GM19395 (cell line): ENCODE data around the gene CD79A.

Experiments
- ATAC-seq: cut with Tn5 transposase; IDR thresholded peaks from one replicate; pipeline ENCODE4 v1.9.1; 2021; ENCODE audit warnings: mild to moderate bottlenecking, moderate library complexity; ENCODE audit not compliant: unreplicated experiment

Gene CD79A

GRCh38 chr19:41883463-41883820 lies 6.4 kb downstream of the CD79A start:
- no peak for ATAC-seq

DNA sequence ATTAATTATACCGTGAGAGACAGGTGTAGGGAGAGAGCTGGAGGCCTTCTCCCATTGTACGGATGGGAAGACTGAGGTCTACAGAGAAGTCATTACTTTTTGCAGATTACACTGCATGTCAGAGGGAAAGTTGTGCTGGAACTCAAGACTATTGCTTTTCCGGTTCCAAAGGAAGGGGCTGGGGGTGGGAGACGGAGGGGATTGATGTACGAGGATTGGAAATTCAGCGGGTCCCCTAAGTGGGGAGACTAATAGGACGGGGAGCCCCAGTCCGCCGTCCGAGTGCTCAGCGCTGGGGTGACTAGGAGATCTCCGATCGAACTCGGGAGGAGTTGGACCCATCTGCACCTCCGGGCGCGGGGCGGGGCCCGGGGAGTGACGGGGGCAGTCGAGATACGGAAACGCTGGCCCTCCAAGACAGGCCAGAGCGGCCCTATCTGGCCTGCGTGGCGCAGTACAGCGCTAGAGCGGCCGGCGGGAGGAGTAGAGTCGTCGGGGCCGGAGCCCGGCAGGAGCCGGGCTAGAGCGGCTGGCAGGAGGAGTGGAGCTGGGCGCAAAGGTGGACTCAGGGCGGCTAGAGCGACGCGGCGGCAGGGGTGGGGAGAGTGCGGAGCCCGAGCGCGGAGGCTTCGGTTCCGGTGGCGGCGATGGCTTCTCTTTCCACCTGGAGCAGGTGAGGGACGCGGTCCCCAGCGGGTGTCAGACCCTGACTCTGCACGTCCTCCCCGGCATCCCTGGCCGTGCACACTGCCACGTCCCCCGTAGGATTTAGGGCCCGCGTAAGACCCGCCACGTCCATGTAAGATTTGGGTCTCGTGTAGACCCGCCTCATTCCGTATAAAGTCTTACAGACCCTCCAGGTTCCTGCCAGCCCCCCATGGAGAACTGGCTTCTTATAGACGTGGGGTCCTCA lies 7.0 kb downstream of the CD79A start:
- peak; percentile 72 for ATAC-seq

DNA sequence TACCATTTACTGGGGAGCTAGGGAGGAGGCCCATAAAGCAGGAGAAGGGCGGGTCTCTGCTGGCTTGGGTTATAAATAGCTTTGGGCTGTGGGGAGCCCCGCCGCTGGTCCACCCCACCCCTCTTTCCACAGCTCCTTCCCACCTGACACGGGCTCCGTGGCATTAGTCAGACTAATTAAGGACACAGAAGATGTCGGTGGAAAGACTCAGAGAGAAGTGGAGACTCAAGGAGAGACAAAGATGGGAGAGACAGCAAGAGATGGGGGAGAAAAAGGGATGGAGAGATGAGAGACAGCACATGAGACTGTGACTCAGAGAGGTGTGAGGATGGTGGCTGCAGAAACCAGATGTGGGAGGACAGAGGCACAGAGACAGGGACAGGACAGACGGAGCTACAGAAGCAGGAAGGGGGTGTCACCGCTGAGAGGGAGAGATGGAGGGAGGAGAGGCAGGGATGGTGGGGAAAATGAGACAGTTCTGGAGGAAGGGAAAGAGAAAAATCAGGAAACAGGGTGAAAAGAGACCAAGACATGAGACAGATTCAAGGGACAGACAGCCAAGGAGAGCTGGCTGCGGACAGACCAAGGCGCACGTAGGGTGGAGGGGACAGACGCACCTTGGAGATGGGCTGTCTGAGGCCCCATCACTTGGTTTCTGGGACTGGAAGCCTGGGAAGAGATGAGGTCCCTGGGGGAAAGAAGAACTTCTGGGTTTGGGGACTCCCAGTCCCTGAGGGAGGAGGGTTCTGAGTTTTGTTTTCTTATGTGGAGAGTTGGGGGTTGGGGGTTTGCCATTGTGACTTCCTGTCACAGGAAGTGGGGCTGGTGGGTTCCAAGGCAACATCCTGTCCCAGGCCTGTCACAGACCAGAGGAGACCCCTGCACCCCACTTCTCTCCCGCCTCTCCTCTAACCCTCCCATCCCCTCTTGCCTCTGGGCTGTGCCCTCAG lies 10.0 kb downstream of the CD79A start:
- no peak for ATAC-seq

DNA sequence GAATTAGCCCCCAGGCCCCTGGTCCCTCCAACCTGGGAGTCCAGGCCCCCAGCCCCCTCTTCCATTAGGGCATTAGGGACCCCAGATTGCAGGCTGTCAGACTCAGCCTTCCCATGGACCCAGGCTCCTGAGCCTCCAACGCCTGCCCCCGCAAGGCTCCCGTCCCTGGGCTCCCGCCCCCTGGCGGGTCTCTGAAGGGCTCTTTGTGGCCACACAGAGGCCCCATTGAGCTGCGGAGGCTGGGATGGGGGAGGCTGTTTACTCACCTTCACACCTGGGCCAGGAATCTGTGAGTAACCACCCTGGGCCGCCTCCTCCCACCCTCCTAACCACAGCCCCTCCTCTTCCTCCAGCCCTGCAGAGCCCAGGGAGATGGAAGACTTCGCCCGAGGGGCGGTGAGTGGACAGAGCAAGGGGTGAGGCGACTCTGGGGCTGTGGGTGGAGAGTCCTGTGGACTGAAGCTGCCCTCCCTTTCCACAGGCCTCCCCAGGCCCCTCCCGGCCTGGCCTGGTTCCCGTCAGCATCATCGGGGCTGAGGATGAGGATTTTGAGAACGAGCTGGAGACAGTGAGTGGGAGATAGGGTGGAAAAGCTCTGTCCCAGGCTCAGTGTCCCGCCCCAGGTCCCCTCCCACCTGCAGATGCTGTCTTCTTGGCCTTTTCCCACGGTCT lies 10.8 kb downstream of the CD79A start:
- ATAC-seq: no peak

GRCh38 chr19:41888926-41889325 lies 11.8 kb downstream of the CD79A start:
- no peak for ATAC-seq

DNA sequence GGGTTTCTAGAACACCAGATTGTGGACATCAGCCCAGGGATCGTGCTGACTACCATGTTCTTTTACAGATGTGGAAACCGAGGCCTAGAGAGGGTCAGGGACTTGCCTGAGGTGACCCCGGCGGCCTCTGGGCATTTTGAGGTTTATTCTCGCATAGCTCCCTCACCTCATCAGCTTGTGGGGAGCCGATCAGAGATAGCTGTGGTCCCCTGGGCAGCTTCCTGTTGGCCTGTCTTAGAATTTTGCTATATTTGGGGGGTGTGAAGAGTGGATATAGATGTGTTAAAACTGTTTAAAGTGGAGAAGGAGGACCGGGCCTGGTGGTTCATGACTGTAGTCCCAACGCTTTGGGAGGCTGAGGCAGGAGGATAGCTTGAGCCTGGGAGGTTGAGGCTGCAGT lies 12.8 kb downstream of the CD79A start:
- no peak for ATAC-seq

DNA sequence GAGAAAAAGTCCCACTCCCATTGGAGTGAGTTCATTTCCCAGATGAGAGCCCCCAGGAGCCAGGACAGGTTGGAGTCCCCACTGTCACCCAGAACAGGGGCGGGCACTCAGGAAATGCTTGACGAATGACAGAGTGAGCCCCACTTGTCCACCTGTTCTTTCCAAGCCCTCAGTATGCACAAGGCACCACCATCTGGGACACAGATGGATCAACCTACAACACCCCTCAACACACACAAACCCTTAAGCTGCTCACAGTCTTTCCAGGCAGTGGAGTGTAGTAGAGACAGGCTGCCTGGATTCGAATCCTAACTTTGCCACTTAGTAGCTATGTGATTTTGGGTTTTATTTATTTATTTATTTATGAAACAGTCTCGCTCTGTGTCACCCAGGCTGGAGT lies 13.9 kb downstream of the CD79A start:
- ATAC-seq: no peak

DNA sequence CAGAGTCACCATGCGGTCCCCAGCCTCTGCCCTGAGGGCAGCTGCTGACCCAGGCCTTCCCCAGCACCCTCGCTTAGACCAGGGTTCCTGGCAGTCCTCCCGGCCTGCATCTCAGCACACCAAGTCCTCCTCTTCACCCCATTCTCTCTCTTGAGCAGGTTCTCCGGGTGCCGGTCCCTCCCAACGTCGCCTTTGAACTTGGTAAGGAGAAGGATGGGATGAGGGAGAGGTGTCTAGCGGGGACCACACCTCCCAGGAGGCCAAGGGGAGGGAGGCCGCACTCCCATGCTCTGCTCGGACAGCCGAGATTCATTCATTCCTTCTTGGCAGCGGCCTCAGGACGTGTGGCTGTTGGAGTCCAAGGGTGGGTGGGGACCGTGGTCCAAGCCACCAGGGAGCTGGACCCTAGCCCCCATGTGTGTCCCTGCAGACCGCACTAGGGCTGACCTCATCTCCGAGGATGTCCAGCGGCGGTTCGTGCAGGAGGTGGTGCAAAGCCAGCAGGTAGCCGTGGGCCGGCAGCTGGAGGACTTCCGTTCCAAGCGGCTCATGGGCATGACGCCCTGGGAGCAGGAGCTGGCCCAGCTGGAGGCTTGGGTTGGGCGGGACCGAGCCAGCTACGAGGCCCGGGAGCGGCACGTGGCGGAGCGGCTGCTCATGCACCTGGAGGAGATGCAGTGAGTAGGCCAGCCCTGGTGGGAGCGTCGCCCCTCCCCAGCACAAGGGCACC lies 15.3 kb downstream of the CD79A start:
- no peak for ATAC-seq

DNA sequence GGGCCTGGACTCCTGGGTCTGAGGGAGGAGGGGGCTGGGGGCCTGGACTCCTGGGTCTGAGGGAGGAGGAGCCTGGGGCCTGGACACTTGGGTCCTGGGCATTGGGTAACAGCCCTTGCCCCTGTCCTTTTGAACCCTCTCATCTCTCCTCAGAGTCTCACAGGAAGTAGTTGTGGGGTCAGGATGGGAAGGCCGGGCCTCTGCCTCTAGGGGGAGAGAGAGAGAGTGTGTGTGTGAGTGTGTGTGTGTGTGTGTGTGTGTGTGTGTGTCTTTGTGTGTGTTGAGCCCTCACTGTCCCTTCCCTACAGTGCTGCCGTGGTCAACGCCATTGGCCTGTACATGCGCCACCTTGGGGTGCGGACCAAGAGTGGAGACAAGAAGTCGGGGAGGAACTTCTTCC lies 16.8 kb downstream of the CD79A start:
- ATAC-seq: no peak

GRCh38 chr19:41894350-41894749 lies 17.3 kb downstream of the CD79A start:
- no peak for ATAC-seq

DNA sequence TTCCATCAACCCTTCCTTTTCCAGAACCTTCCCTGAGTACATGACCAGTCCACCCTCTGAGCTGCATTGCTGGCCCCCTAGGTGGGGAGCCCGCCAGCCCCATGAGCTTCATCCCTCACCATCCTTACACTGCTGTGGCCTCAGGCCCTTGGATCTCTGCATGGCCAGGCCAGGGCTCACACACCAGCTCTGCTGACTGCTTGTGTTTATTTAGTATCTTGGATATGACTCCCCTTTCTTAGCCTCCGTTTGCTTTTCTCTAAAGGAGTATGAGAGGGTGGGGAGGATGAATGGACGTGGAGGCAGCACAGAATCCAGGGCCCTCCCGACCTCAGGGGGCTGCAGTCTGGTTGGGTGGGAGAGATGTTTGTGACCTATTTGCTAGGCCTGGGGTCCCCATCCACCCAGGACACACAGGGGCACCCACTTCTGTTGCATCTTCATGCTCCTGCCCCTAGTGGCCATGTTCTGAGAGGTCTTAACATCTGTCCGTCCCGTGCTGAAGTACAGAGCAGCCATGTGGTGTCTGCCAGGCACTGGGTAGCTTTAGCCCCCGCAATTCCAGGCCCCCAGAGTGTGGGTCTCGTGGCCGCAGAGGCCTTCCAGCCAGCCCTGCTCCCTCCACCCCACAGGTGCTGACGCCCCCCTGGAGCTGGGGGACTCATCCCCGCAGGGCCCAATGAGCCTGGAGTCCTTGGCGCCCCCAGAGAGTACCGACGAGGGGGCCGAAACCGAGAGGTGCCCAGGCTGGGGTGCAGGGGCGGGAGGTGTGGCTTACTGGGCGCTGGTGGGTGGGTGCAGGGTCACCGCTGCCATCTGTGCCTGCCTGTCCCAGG lies 18.9 kb downstream of the CD79A start:
- no peak for ATAC-seq

DNA sequence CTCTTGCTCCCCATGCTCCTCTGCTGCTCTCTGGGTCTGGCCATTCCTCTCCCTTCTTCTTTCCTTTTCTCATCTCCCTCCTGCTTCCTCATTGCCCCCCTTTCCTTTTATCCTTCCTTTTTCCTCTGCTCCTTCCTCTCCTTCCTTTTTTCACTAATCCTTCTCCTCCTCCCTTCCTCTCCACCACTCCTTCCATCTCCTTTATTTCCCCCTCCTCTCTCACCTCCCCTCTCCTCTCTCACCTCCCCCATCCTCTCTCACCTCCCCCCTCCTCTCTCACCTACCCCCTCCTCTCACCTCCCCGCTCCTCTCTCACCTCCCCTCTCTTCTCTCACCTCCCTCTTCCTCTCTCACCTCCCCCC lies 19.5 kb downstream of the CD79A start:
- no peak for ATAC-seq

DNA sequence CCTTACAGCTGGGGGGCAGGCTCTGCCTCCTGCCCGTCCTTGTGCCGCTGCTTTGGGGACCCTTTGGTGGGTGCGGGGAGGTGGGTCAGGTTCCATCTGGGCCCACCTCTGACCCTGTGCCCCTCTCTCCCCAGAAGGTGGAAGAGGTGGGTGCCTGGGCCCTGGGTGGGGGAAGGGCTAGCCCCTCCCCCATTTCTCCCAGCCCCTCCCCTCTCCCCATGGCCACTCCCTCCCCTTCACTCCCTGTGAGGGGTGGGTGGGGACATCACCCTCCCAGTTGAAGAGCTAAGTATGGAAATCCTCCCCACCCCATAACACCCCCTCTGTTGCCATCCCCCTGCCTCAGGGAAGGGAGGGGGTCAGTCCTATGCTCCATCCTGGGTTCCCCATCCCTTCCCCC lies 20.1 kb downstream of the CD79A start:
- ATAC-seq: no peak

GRCh38 chr19:41897820-41898219 lies 20.7 kb downstream of the CD79A start:
- no peak for ATAC-seq

- ATAC-seq: no peak
Measured at GRCh38 chr19:41898235-41898634, 21.2 kb downstream of the CD79A start.

DNA sequence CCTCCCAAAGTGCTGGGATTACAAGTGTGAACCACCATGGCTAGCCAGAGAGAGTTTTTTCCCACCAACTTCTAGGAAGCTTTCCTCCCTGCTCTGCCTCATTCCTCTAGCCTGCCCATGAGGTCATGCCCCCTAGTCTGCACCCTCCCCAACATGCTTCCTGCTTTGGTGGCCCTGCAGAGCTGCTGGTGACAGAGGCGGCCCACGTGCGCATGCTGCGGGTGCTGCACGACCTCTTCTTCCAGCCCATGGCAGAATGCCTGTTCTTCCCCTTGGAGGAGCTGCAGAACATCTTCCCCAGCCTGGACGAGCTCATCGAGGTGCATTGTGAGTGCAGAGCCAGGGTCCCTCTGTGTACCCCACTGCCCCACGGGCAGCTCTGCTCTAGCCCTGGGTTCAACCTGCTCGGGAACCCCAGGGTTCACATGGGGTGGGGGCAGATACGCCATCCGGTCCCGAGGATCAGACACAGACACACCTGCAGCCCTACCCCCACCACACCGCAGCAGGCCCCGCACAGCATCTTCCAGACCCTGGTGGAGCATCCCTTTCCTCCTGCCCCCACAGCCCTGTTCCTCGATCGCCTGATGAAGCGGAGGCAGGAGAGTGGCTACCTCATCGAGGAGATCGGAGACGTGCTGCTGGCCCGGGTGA lies 24.8 kb downstream of the CD79A start:
- ATAC-seq: no peak

DNA sequence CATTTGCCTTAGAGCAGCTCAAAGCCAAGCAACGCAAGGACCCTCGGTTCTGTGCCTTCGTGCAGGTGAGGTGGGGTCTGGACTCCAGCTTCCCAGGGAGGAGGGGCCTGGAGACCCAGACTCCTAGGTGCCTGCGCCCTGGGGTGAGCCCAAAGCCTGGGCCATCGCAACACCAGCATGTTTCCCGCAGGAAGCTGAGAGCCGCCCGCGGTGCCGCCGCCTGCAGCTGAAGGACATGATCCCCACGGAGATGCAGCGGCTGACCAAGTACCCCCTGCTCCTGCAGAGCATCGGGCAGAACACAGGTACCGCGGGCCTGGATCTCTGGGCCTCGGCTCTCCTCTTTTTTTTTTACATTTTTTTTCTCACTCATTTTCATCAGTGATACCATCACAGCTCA lies 25.5 kb downstream of the CD79A start:
- ATAC-seq: no peak

- ATAC-seq: no peak
Measured at GRCh38 chr19:41903193-41903953, 26.3 kb downstream of the CD79A start.
